Gastrocnemius medialis (tissue), 4 donors: Measurements from ENCODE around the gene CXorf58. TPM values are rescaled to one million over a fixed set of nuclear protein-coding genes. Genes with fewer than 3 reads are reported as not detected.
A peak's percentile ranks its signal among the peaks of the same experiment; 100 is the strongest.

Experiments
- ATAC-seq, 2 donors: fragments of 150-250 bp; one replicate each; pipeline ENCODE4 v1.9.1; 2016
- DNase-seq, 2 donors: peaks; one replicate each; pipeline ENCODE4 v3.0.0-alpha.2; 2019
- H3K27ac ChIP-seq, 4 donors: fragments of 200-600 bp; sonication (generic); 1 replicate in 1 of 4; 2 replicates in 3 of 4; pipeline ENCODE4 v1.5.1; 2016 to 2018; ENCODE audit warnings: mild to moderate bottlenecking in 2 of 4, moderate library complexity in 1 of 4
- H3K27me3 ChIP-seq, 3 donors: fragments of 200-600 bp; sonication (generic) in 2 of 3; 1 replicate in 1 of 3; 2 replicates in 2 of 3; pipeline versions ENCODE4 v1.5.1 to v1.6.0; 2016 to 2019; ENCODE audit warnings: mild to moderate bottlenecking in 1 of 3, moderate library complexity in 1 of 3
- H3K36me3 ChIP-seq, 2 donors: fragments of 200-600 bp; sonication (generic) in 1 of 2; one replicate each; pipeline ENCODE4 v1.5.1; 2017 to 2018
- H3K4me1 ChIP-seq, 2 donors: fragments of 200-600 bp; sonication (generic) in 1 of 2; one replicate each; pipeline ENCODE4 v1.5.1; 2016 to 2017; ENCODE audit warnings: mild to moderate bottlenecking in 2 of 2
- H3K4me3 ChIP-seq, 4 donors: fragments of 200-600 bp; sonication (generic) in 3 of 4; 1 replicate in 1 of 4; 2 replicates in 3 of 4; pipeline ENCODE4 v1.5.1; 2016 to 2019; ENCODE audit warnings: mild to moderate bottlenecking in 2 of 4
- H3K9me3 ChIP-seq, 3 donors: fragments of 200-600 bp; sonication (generic) in 2 of 3; 1 replicate in 1 of 3; 2 replicates in 2 of 3; pipeline ENCODE4 v1.5.1; 2016 to 2019
- POLR2A ChIP-seq, 2 donors: fragments of 450-650 bp; IDR thresholded peaks; one replicate each; pipeline ENCODE4 v1.6.1; 2017; ENCODE audit warnings: antibody characterized with exemption in 2 of 2, mild to moderate bottlenecking in 2 of 2, moderate library complexity in 2 of 2
- in situ Hi-C, 4 donors: fragments of 200-750 bp; cut with MboI; loops; one replicate each; pipeline versions ENCODE4 v1.15.0 to v1.8.0; 2017; ENCODE audit warnings: low sequenced_read_pairs in 4 of 4
- intact Hi-C: fragments of 100-400 bp; cut with DNase I; formaldehyde crosslinking; loops from one replicate; pipeline ENCODE4 v1.15.1; 2023; ENCODE audit warnings: low total_unique reads
- total RNA-seq, 4 donors: library from RNA; depleted of rRNA; stranded (reverse); fragments of >200 nt; gene quantifications; one replicate each; pipeline versions ENCODE4 v1.1.0 to v1.2.3, GENCODE V29; 2016
- TF ChIP-seq, protein P1 (sequence below), 5 experiments: fragments of 450-650 bp in 3 of 5; fragments of 200-600 bp in 2 of 5; sonication (generic) in 2 of 5; IDR thresholded peaks in 4 of 5; conservative IDR thresholded peaks in 1 of 5; 1 replicate in 4 of 5; 2 replicates in 1 of 5; pipeline ENCODE4 v1.5.1; 2016 to 2019; ENCODE audit warnings: antibody characterized with exemption in 5 of 5, mild to moderate bottlenecking in 3 of 5, moderate library complexity in 3 of 5

CXorf58 gene
- total RNA-seq, 4 donors from 2014 or later = 3.1 TPM; not detected in 3

DNA sequence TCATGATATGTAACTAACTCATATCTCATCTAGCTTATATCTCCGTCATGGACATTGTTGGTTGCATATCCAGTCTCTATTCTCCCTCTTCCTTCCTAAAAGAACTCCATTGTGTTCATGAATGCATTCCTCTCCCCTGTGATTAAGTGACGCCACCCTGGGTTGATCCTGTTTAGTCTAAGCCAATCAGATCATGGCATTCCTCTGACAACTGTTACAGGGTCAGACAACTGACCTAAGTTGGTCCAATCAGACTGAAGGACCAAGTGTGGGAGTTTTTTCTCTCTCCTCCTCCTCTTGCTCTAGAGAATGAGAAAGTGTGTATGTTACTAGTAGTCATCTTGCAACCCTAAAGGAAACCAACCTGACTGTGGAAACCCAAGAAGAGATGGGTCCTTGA is 3.7 kb upstream of the CXorf58 start:
- Histone ChIP-seq H3K27me3 (no peaks in the 10 kb centered on the region), H3K4me1 (peaks cover 15 to 28% of the 10 kb centered on the region in 2 donors), H3K9me3 (no peaks in the 10 kb centered on the region), H3K36me3 (no peaks in the 10 kb centered on the region), H3K4me3 (no peak overlapping the region), H3K27ac (peak overlapping the region in 1 of 4 donors; percentile 22)
- in situ Hi-C loops = loop anchor here (5.0 to 25.0 kb wide), 7 partner anchors 108 to 217 kb away; partner anchors contain the start of genes SAT1 (in 4 of the 4) and EIF2S3 (in 1 of the 4)
- TF ChIP-seq, protein P1, sequence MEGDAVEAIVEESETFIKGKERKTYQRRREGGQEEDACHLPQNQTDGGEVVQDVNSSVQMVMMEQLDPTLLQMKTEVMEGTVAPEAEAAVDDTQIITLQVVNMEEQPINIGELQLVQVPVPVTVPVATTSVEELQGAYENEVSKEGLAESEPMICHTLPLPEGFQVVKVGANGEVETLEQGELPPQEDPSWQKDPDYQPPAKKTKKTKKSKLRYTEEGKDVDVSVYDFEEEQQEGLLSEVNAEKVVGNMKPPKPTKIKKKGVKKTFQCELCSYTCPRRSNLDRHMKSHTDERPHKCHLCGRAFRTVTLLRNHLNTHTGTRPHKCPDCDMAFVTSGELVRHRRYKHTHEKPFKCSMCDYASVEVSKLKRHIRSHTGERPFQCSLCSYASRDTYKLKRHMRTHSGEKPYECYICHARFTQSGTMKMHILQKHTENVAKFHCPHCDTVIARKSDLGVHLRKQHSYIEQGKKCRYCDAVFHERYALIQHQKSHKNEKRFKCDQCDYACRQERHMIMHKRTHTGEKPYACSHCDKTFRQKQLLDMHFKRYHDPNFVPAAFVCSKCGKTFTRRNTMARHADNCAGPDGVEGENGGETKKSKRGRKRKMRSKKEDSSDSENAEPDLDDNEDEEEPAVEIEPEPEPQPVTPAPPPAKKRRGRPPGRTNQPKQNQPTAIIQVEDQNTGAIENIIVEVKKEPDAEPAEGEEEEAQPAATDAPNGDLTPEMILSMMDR (IDR thresholded peaks at IDR 0.05 in 4 of 5, conservative IDR thresholded peaks at IDR 0.05 in 1 of 5) = no peak
- no peak for ATAC-seq
- intact Hi-C loops = loop anchor here (10.0 kb wide), 2 partner anchors 239 to 791 kb away; partner anchors contain the start of genes POLA1 and PRDX4
- DNase-seq = no peak

DNA sequence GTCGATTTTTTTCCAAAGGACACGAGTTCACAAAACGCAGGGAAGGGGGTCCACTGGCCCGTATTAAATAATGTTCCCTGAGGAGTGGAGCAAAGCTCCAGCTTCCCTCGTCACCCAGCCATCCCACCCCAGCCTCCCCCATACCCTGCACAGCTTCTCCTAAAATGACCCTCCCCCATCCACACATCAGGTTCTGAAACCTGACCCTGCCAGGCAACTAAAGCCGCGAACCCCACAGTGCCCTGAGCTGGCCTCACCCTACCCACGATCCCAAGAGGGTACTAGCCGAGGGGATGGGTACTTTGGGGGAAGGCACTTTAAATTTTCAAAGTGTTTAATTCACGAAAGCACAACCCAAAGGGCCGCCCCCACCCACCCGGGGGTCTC is 702 bp upstream of the CXorf58 start:
- Histone ChIP-seq H3K36me3 (no peaks in the 10 kb centered on the region), H3K9me3 (no peaks in the 10 kb centered on the region), H3K27me3 (no peaks in the 10 kb centered on the region), H3K4me3 (peak overlapping the region; percentile 49 to 76 (median 68)), H3K27ac (peak overlapping the region; percentile 87 to 95 (median 92)), H3K4me1 (peaks cover 5 to 8% of the 10 kb centered on the region in 2 donors)
- intact Hi-C loops (loop anchor here (1.0 to 10.0 kb wide), 4 partner anchors 118 to 788 kb away; partner anchors contain the start of genes POLA1 and PRDX4), in situ Hi-C loops (loop anchor here (10.0 to 25.0 kb wide), 5 partner anchors 105 to 220 kb away; partner anchors contain the start of genes SAT1 (in 3 of the 4) and EIF2S3 (in 1 of the 4))
- peak in 1 of 2 donors; percentile 13 for DNase-seq
- TF ChIP-seq, protein P1 (IDR thresholded peaks at IDR 0.05 in 4 of 5, conservative IDR thresholded peaks at IDR 0.05 in 1 of 5) = no peak
- no peak for TF ChIP-seq POLR2A (IDR thresholded peaks at IDR 0.05)
- ATAC-seq = peak; percentile 21 to 37

DNA sequence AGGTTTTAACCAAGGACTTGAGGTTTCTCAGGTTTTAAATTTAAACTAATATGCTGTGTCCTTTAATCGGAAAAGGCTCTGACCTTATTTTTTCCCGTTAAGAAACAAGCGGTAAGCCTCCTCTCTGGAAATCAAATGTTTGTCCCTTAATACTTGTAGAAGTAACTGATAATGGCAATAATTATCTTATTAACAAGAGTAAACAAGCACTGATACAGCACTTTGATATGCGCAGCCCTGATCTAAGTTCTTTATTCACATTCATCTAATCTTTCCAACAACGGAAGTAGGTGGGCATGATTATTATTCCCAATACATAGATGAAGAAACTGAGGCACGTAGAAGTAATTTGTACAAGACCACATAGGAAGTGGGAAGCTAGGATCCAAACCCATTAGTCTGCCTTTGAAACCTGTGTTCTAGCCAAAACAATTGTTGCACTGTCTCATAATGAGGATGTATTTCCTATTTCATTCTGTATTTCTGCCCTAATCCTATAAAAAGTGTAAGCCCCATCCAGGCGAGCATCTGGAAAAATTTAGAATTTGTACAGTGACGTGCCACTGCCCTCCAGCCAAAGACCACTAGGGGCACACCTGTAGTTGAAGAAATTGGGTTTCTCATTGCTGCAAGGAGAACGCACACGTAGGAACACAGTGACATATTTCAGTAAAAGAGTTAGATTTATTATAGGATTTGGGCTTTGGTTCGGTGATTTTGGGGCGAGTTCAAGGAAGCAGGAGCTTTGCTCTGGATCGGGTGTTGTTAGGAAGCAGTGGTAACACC is 606 bp downstream of the CXorf58 start:
- no peaks in the 10 kb centered on the region for H3K9me3 ChIP-seq
- TF ChIP-seq POLR2A (IDR thresholded peaks at IDR 0.05) = no peak
- TF ChIP-seq, protein P1 (IDR thresholded peaks at IDR 0.05 in 4 of 5, conservative IDR thresholded peaks at IDR 0.05 in 1 of 5) = no peak
- H3K4me1 ChIP-seq = peaks cover 3 to 8% of the 10 kb centered on the region in 2 donors
- peak overlapping the region; percentile 49 to 70 (median 62) for H3K4me3 ChIP-seq
- DNase-seq (no peak), ATAC-seq (no peak)
- no peaks in the 10 kb centered on the region for H3K36me3 ChIP-seq
- no peaks in the 10 kb centered on the region for H3K27me3 ChIP-seq
- peak overlapping the region; percentile 87 to 95 (median 92) for H3K27ac ChIP-seq
- intact Hi-C loops (loop anchor here (2.0 to 10.0 kb wide), 5 partner anchors 146 to 786 kb away; partner anchors contain the start of genes ACOT9, EIF2S3, POLA1 and PRDX4), in situ Hi-C loops (loop anchor here (10.0 to 25.0 kb wide), 5 partner anchors 104 to 221 kb away; partner anchors contain the start of genes SAT1 (in 3 of the 4) and EIF2S3 (in 1 of the 4))

DNA sequence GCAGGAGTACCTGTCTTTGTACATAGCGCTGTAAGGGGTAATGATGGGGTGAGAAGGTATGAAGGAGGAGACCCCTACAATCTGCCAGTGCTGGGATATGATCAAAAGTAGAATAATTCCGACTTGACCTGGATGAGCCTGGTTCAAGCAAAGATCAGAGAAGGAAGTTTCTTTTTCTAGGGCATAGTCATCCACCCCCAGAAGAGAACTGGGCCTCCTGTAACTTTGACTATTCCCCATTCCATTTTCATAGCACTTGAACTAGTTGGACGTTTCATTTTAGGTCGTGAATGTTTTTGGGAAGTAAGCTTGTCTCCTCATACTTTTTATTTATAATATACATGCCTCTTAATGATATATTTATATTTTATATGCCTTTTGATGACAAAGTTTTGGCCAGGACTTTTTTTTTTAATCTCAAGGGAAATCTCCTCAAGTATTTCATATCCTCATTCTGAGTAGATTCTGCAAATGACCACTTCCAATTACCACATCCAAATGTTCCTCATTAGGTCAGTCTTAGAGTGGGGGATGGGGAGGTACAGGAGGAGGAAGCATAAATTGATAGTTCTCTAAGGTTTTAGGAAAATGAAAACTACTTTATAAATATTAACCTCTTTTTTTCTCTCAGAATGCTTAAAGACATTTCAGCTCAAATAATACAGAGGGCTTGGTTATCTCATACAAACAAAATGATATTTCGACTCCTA is 3.5 kb downstream of the CXorf58 start:
- Histone ChIP-seq H3K4me3 (no peak overlapping the region), H3K9me3 (no peaks in the 10 kb centered on the region), H3K4me1 (peaks cover 3 to 4% of the 10 kb centered on the region in 2 donors), H3K36me3 (no peaks in the 10 kb centered on the region), H3K27me3 (no peaks in the 10 kb centered on the region), H3K27ac (no peak overlapping the region)
- intact Hi-C loops (no loop called here), in situ Hi-C loops (loop anchor here in 3 of 4 donors (10.0 to 25.0 kb wide), 4 partner anchors 101 to 324 kb away; partner anchors contain the start of gene EIF2S3 (in 1 of the 3))
- TF ChIP-seq POLR2A (IDR thresholded peaks at IDR 0.05) = no peak
- TF ChIP-seq, protein P1 (IDR thresholded peaks at IDR 0.05 in 4 of 5, conservative IDR thresholded peaks at IDR 0.05 in 1 of 5) = no peak
- ATAC-seq (no peak), DNase-seq (no peak)
